Astrocyte (in vitro differentiated cells and primary cell): ENCODE results near the gene EPHB1.

ENCODE experiments used
- CTCF ChIP-seq: IDR thresholded peaks from 2 replicates; pipeline ENCODE4 v1.5.1; 2011; ENCODE audit warnings: low read depth, mild to moderate bottlenecking, inconsistent platforms, low read length, moderate library complexity; ENCODE audit not compliant: insufficient read depth
- EZH2 ChIP-seq: IDR thresholded peaks from 2 replicates; pipeline ENCODE4 v1.6.1; 2012; ENCODE audit warnings: mild to moderate bottlenecking, low read length, inconsistent platforms; ENCODE audit not compliant: insufficient read depth

- no peak for TF ChIP-seq CTCF
- TF ChIP-seq EZH2, result no peak
These were observed 243.1 kb downstream of the EPHB1 start for GRCh38 chr3:135038186-135038585.
